ENCODE results near the gene PHF21A. TPM values are rescaled to one million over a fixed set of nuclear protein-coding genes. Genes with fewer than 3 reads are reported as not detected.
"Not testable (repeated sequence)": the region's sequence is repeated elsewhere in the genome, so short reads cannot be mapped to it uniquely, and the experiment has no call there.

Gene PHF21A
- total RNA-seq, 1 experiment from 2014 or later = 6.4 TPM

GRCh38 chr11:45917623-45918330 lies 203.5 kb downstream of the PHF21A start, which contains the start of gene PEX16:
TSS of gene PEX16 (minus strand) at chr11:45917877. CDS start at chr11:45917811, 66 bp downstream.
- DNase-seq (ENCODE audit: low read depth in 1 of 2, low spot score in 2 of 2) = peak; percentile 99
- Histone ChIP-seq H3K27ac (peak within 1 kb of the TSS; percentile 68), H3K27me3 (replicated peaks) (peaks cover 12% of the 10 kb centered on the region), H3K4me3 (peak within 1 kb of the TSS; percentile 75), H3K36me3 (peaks cover 43% of the 10 kb centered on the region), H3K9me3 (replicated peaks) (no peaks in the 10 kb centered on the region), H3K4me1 (replicated peaks) (peaks cover 20% of the 10 kb centered on the region)

- H3K4me1 ChIP-seq (replicated peaks) = peaks cover 15% of the 10 kb centered on the region
- H3K27me3 ChIP-seq (replicated peaks) = peaks cover 7% of the 10 kb centered on the region
- peak overlapping the region; percentile 68 for H3K27ac ChIP-seq
- H3K36me3 ChIP-seq = peaks cover 48% of the 10 kb centered on the region
- no peaks in the 10 kb centered on the region for H3K9me3 ChIP-seq (replicated peaks)
- DNase-seq (ENCODE audit: low read depth in 1 of 2, low spot score in 2 of 2) = no peak
- H3K4me3 ChIP-seq = peak overlapping the region; percentile 75
Measured at GRCh38 chr11:45917286-45917622, 204.0 kb downstream of the PHF21A start.

GRCh38 chr11:45915446-45915845 lies 205.8 kb downstream of the PHF21A start:
- H3K27me3 ChIP-seq (replicated peaks) = no peaks in the 10 kb centered on the region
- no peak overlapping the region for H3K4me3 ChIP-seq
- H3K27ac ChIP-seq = no peak overlapping the region
- peaks cover 13% of the 10 kb centered on the region for H3K4me1 ChIP-seq (replicated peaks)
- no peaks in the 10 kb centered on the region for H3K9me3 ChIP-seq (replicated peaks)
- H3K36me3 ChIP-seq = peaks cover 66% of the 10 kb centered on the region
- DNase-seq (ENCODE audit: low read depth in 1 of 2, low spot score in 2 of 2) = no peak

GRCh38 chr11:45913942-45914635 lies 207.2 kb downstream of the PHF21A start:
- H3K4me1 ChIP-seq (replicated peaks) = peaks cover 13% of the 10 kb centered on the region
- no peaks in the 10 kb centered on the region for H3K9me3 ChIP-seq (replicated peaks)
- peaks cover 79% of the 10 kb centered on the region for H3K36me3 ChIP-seq
- DNase-seq (ENCODE audit: low read depth in 1 of 2, low spot score in 2 of 2) = no peak
- no peak overlapping the region for H3K27ac ChIP-seq
- H3K4me3 ChIP-seq = no peak overlapping the region
- no peaks in the 10 kb centered on the region for H3K27me3 ChIP-seq (replicated peaks)

GRCh38 chr11:45913514-45913913 lies 207.7 kb downstream of the PHF21A start:
- peaks cover 81% of the 10 kb centered on the region for H3K36me3 ChIP-seq
- H3K9me3 ChIP-seq (replicated peaks) = no peaks in the 10 kb centered on the region

GRCh38 chr11:45910623-45911022 lies 210.6 kb downstream of the PHF21A start:
- no peaks in the 10 kb centered on the region for H3K27me3 ChIP-seq (replicated peaks)
- DNase-seq (ENCODE audit: low read depth in 1 of 2, low spot score in 2 of 2) = no peak
- no peaks in the 10 kb centered on the region for H3K4me1 ChIP-seq (replicated peaks)
- H3K9me3 ChIP-seq (replicated peaks) = no peaks in the 10 kb centered on the region
- no peak overlapping the region for H3K27ac ChIP-seq
- H3K4me3 ChIP-seq = no peak overlapping the region
- peaks cover 66% of the 10 kb centered on the region for H3K36me3 ChIP-seq

More at GRCh38 chr11:45913514-45913913, 207.7 kb downstream of the PHF21A start:
- Histone ChIP-seq H3K27ac (no peak overlapping the region), H3K27me3 (replicated peaks) (no peaks in the 10 kb centered on the region), H3K4me3 (no peak overlapping the region), H3K4me1 (replicated peaks) (peaks cover 13% of the 10 kb centered on the region)
- DNase-seq (ENCODE audit: low read depth in 1 of 2, low spot score in 2 of 2) = no peak

GRCh38 chr11:45909594-45910475 lies 211.4 kb downstream of the PHF21A start:
- Histone ChIP-seq H3K36me3 (peaks cover 58% of the 10 kb centered on the region), H3K27me3 (replicated peaks) (no peaks in the 10 kb centered on the region), H3K27ac (no peak overlapping the region), H3K9me3 (replicated peaks) (no peaks in the 10 kb centered on the region), H3K4me3 (no peak overlapping the region), H3K4me1 (replicated peaks) (no peaks in the 10 kb centered on the region)
- DNase-seq (ENCODE audit: low read depth in 1 of 2, low spot score in 2 of 2) = no peak

GRCh38 chr11:45907911-45908370 lies 213.3 kb downstream of the PHF21A start:
- no peaks in the 10 kb centered on the region for H3K9me3 ChIP-seq (replicated peaks)
- no peaks in the 10 kb centered on the region for H3K27me3 ChIP-seq (replicated peaks)
- H3K4me1 ChIP-seq (replicated peaks) = no peaks in the 10 kb centered on the region
- DNase-seq (ENCODE audit: low read depth in 1 of 2, low spot score in 2 of 2) = no peak
- H3K4me3 ChIP-seq = no peak overlapping the region
- H3K36me3 ChIP-seq = peaks cover 39% of the 10 kb centered on the region
- H3K27ac ChIP-seq = no peak overlapping the region

- Histone ChIP-seq H3K9me3 (replicated peaks) (no peaks in the 10 kb centered on the region), H3K36me3 (peaks cover 32% of the 10 kb centered on the region), H3K4me3 (no peak within 1 kb of the TSS), H3K27ac (no peak within 1 kb of the TSS), H3K4me1 (replicated peaks) (no peaks in the 10 kb centered on the region), H3K27me3 (replicated peaks) (no peaks in the 10 kb centered on the region)
- no peak for DNase-seq (ENCODE audit: low read depth in 1 of 2, low spot score in 2 of 2)
Measured at GRCh38 chr11:45906965-45907611, 214.2 kb downstream of the PHF21A start, which contains the start of gene FREY1. TSS of gene FREY1 (minus strand) at chr11:45907271. CDS start at chr11:45907245, 26 bp downstream.

GRCh38 chr11:45906096-45906682 lies 215.1 kb downstream of the PHF21A start:
- Histone ChIP-seq H3K4me3 (no peak overlapping the region), H3K36me3 (peaks cover 23% of the 10 kb centered on the region), H3K9me3 (replicated peaks) (no peaks in the 10 kb centered on the region), H3K4me1 (replicated peaks) (no peaks in the 10 kb centered on the region), H3K27me3 (replicated peaks) (peaks cover 4% of the 10 kb centered on the region; the same call in 1 of the 2 replicates), H3K27ac (no peak overlapping the region)
- no peak for DNase-seq (ENCODE audit: low read depth in 1 of 2, low spot score in 2 of 2)

- DNase-seq (ENCODE audit: low read depth in 1 of 2, low spot score in 2 of 2); H3K9me3 ChIP-seq (replicated peaks); H3K27ac ChIP-seq; H3K4me3 ChIP-seq; H3K4me1 ChIP-seq (replicated peaks): not testable (repeated sequence)
- H3K27me3 ChIP-seq (replicated peaks) = peaks cover 10% of the 10 kb centered on the region
- peaks cover 17% of the 10 kb centered on the region for H3K36me3 ChIP-seq
Measured at GRCh38 chr11:45905576-45905975, 215.7 kb downstream of the PHF21A start.

GRCh38 chr11:45905095-45905494 lies 216.2 kb downstream of the PHF21A start:
- Histone ChIP-seq H3K4me1 (replicated peaks) (peaks cover 8% of the 10 kb centered on the region), H3K4me3 (no peak overlapping the region), H3K36me3 (peaks cover 12% of the 10 kb centered on the region), H3K27me3 (replicated peaks) (peaks cover 15% of the 10 kb centered on the region), H3K27ac (no peak overlapping the region), H3K9me3 (replicated peaks) (no peaks in the 10 kb centered on the region; the same call in 1 of the 2 replicates)
- DNase-seq (ENCODE audit: low read depth in 1 of 2, low spot score in 2 of 2) = no peak
